Suprapubic skin (tissue), 3 donors: ENCODE measurements around the gene TLR7.

Source experiments
- EP300 ChIP-seq: sonication (generic); formaldehyde crosslinking; IDR thresholded peaks from one replicate; pipeline ENCODE4 v1.6.1; 2017; ENCODE audit warnings: antibody characterized with exemption
- POLR2A ChIP-seq, 2 donors: fragments of 450-650 bp; IDR thresholded peaks; one replicate each; pipeline ENCODE4 v1.6.1; 2017; ENCODE audit warnings: antibody characterized with exemption in 2 of 2, mild to moderate bottlenecking in 2 of 2, moderate library complexity in 2 of 2
- TF ChIP-seq, protein P1 (sequence below), 2 donors: fragments of 200-600 bp in 1 of 2; fragments of 450-650 bp in 1 of 2; sonication (generic) in 1 of 2; IDR thresholded peaks; one replicate each; pipeline ENCODE4 v1.5.1; 2016 to 2019; ENCODE audit warnings: antibody characterized with exemption in 2 of 2, mild to moderate bottlenecking in 1 of 2, moderate library complexity in 1 of 2

DNA sequence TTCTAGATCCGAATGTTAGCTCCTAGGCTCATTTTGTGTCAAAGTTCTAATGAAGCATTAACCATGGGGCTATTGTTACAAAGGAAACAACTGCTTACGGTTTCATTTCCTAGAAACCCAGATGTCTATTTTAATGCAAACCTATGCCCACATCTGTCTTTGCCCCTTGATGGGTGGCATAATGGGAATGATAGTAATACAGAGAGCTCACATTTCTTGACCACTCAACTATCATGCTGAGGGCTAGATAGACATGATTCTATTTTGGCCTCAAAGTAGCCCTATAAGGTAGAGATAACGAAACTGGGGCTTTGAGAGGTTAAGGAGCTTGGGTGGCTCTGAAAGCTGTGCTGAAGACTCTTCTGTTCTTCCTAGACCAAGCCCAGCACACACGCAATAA lies 1.9 kb downstream of the TLR7 start:
- TF ChIP-seq, protein P1, sequence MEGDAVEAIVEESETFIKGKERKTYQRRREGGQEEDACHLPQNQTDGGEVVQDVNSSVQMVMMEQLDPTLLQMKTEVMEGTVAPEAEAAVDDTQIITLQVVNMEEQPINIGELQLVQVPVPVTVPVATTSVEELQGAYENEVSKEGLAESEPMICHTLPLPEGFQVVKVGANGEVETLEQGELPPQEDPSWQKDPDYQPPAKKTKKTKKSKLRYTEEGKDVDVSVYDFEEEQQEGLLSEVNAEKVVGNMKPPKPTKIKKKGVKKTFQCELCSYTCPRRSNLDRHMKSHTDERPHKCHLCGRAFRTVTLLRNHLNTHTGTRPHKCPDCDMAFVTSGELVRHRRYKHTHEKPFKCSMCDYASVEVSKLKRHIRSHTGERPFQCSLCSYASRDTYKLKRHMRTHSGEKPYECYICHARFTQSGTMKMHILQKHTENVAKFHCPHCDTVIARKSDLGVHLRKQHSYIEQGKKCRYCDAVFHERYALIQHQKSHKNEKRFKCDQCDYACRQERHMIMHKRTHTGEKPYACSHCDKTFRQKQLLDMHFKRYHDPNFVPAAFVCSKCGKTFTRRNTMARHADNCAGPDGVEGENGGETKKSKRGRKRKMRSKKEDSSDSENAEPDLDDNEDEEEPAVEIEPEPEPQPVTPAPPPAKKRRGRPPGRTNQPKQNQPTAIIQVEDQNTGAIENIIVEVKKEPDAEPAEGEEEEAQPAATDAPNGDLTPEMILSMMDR (IDR thresholded peaks at IDR 0.05), result no peak
- TF ChIP-seq EP300 (no peak), POLR2A (IDR thresholded peaks at IDR 0.05) (no peak)
